GM06990 (cell line): Measurements from ENCODE around the gene ARHGAP42.

Experiments
- DNase-seq: peaks from one replicate; pipeline ENCODE4 v3.0.0-alpha.2; 2011; ENCODE audit not compliant: insufficient read length; ENCODE audit errors: extremely low read depth
- H3K27me3 ChIP-seq: replicated peaks from 2 replicates; pipeline ENCODE4 v1.6.0; 2011; ENCODE audit warnings: low read length; ENCODE audit not compliant: control insufficient read depth, insufficient read depth
- H3K36me3 ChIP-seq: 2 replicates; pipeline ENCODE4 v1.5.1; 2011; ENCODE audit warnings: low read length; ENCODE audit not compliant: control insufficient read depth, insufficient read depth
- H3K4me3 ChIP-seq: replicated peaks from 2 replicates; pipeline ENCODE4 v1.5.1; 2011; ENCODE audit warnings: low read depth, mild to moderate bottlenecking, control low read depth, low read length
- TF ChIP-seq, protein P1 (sequence below): IDR thresholded peaks from 2 replicates; pipeline ENCODE4 v1.5.1; 2011; ENCODE audit warnings: low read length, control low read depth, mild to moderate bottlenecking, inconsistent platforms; ENCODE audit not compliant: insufficient read depth, poor library complexity, severe bottlenecking

Gene ARHGAP42

DNA sequence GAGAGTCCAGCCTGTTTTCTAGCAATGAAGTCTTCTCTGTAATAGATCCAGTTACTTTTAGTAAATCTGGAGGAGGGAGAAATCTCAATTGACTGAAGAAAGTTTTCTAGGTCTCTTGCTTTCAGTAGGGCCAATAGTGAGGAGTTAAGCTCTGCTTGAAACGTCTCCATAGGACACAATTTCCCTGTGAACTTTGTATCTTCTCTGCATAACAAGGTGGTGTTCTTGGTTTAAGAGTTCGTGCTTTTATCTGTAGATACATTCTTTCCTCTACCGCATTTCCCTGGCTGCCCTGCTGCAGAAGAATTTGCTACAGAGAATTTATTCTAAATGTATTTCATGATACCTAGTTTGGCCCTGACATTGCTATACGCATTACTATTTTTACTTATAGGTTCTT lies 183.1 kb downstream of the ARHGAP42 start:
- Histone ChIP-seq H3K27me3 (no peaks in the 10 kb centered on the region), H3K36me3 (no peaks in the 10 kb centered on the region), H3K4me3 (no peak overlapping the region)
- DNase-seq, result no peak
- TF ChIP-seq, protein P1, sequence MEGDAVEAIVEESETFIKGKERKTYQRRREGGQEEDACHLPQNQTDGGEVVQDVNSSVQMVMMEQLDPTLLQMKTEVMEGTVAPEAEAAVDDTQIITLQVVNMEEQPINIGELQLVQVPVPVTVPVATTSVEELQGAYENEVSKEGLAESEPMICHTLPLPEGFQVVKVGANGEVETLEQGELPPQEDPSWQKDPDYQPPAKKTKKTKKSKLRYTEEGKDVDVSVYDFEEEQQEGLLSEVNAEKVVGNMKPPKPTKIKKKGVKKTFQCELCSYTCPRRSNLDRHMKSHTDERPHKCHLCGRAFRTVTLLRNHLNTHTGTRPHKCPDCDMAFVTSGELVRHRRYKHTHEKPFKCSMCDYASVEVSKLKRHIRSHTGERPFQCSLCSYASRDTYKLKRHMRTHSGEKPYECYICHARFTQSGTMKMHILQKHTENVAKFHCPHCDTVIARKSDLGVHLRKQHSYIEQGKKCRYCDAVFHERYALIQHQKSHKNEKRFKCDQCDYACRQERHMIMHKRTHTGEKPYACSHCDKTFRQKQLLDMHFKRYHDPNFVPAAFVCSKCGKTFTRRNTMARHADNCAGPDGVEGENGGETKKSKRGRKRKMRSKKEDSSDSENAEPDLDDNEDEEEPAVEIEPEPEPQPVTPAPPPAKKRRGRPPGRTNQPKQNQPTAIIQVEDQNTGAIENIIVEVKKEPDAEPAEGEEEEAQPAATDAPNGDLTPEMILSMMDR, result no peak

DNA sequence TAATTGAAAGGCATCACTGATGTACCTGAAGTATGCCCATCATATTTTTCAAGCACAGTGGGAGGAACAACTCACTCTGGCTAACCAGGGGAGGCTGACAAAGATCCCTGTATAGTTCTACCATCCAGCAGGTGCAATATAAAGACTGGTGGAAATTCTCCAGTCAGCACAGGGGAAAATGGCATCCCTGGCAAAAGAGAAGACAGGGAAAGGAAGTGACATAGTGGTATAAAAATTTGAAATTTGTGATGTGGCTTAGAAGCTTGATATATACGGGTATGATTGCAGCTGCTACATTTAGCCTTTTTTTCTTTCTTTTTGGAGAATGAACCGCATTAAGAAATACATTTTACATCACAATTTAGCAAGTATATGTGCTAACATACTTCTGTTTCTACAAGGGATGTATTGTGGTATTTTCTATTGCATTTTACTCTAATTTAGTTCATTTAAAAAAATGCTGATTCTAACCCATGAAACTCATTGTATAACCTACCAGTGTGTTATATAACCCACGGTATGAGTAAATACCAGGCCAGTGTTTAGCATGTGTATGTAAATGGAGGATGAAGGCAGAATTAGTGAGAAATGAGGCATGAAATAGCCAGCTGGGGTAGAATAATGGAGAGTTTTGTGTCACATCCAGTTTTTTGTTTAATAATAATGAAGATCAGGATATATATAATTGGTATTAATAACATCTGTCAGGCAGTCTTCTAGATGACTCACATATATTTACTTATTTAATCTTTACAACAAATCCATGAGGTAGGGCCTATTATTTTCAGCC lies 186.1 kb downstream of the ARHGAP42 start:
- Histone ChIP-seq H3K27me3 (no peaks in the 10 kb centered on the region), H3K4me3 (no peak overlapping the region), H3K36me3 (no peaks in the 10 kb centered on the region)
- TF ChIP-seq, protein P1, result no peak
- DNase-seq, result no peak

GRCh38 chr11:100874203-100874602 lies 187.1 kb downstream of the ARHGAP42 start:
- DNase-seq, result no peak
- Histone ChIP-seq H3K27me3 (no peaks in the 10 kb centered on the region), H3K4me3 (no peak overlapping the region), H3K36me3 (no peaks in the 10 kb centered on the region)
- TF ChIP-seq, protein P1, result no peak

GRCh38 chr11:100875521-100875869 lies 188.4 kb downstream of the ARHGAP42 start:
- H3K4me3 ChIP-seq, result no peak overlapping the region
- no peaks in the 10 kb centered on the region for H3K36me3 ChIP-seq
- H3K27me3 ChIP-seq, result no peaks in the 10 kb centered on the region
- DNase-seq, result no peak
- TF ChIP-seq, protein P1, result no peak

GRCh38 chr11:100876815-100877520 lies 189.9 kb downstream of the ARHGAP42 start:
- no peaks in the 10 kb centered on the region for H3K27me3 ChIP-seq

More at GRCh38 chr11:100876815-100877520, 189.9 kb downstream of the ARHGAP42 start:
- Histone ChIP-seq H3K4me3 (no peak overlapping the region), H3K36me3 (no peaks in the 10 kb centered on the region)
- DNase-seq, result no peak
- TF ChIP-seq, protein P1, result no peak
